NT2/D1 (cell line): ENCODE results near the gene TP53I3.

Source experiments
- SUZ12 ChIP-seq: IDR thresholded peaks from 2 replicates; pipeline ENCODE4 v1.6.1; 2011; ENCODE audit not compliant: insufficient read length, insufficient read depth; ENCODE audit errors: extremely low read depth
- YY1 ChIP-seq: IDR thresholded peaks from 2 replicates; pipeline ENCODE4 v1.6.1; 2011; ENCODE audit not compliant: insufficient read length, insufficient read depth
- ZNF274 ChIP-seq: IDR thresholded peaks from 2 replicates; pipeline ENCODE4 v1.6.1; 2011; ENCODE audit warnings: mild to moderate bottlenecking, low read depth, low read length

DNA sequence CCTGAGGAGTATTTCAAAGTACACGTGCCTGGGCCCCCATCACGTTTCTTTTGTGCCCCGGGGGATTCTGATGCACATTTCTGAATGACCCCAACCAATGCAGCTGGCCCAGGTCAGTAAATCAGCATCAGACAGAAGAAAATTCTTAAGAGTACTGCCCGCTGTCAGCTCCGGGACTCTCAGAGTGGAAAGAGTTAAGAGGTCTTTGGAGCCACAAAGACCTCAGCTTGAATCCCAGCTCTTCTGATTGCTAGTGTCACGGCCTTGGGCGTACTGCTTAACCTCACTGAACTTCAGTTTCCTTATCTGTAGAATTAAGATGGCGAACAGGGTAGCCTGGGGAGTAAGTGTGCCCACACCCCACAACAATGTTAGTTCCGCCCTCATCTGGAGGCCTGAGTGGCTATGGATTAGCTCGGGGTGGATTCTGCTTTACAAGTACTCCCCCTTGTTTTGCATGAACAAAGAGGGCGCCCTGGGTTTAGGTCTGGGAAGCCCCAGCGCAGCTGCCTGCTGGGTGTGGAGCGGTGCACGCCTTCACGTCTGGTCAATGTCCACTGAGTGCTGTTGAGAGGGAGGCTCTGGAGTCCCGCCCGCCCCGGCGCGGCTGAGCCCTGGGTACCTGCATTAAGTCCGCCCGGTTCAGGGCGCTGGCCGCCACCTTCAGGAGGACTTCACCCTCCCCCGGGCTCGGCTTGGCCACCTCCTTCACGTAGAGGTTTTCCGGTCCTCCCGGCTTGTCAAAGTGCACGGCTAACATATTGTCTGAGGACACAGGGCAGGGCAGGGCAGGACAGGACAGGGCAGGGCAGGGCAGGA is 858 bp downstream of the TP53I3 start:
- TF ChIP-seq ZNF274: no peak
- peak; percentile 35 for TF ChIP-seq YY1
- TF ChIP-seq SUZ12: no peak
